Skin of body (tissue), 2 donors: ENCODE measurements around the gene BATF3. TPM values are rescaled to one million over a fixed set of nuclear protein-coding genes. Genes with fewer than 3 reads are reported as not detected.
"Not testable (repeated sequence)": the region's sequence is repeated elsewhere in the genome, so short reads cannot be mapped to it uniquely, and the experiment has no call there.

Source experiments
- DNase-seq: peaks from one replicate; lab custom pipeline; 2025; lab: John Stamatoyannopoulos, UW
- total RNA-seq: library from RNA; depleted of rRNA; stranded (reverse); fragments of >200 nt; gene quantifications from one replicate; pipeline ENCODE4 v1.2.3, GENCODE V29; 2014

The BATF3 gene, protein sequence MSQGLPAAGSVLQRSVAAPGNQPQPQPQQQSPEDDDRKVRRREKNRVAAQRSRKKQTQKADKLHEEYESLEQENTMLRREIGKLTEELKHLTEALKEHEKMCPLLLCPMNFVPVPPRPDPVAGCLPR
- 1.6 TPM for total RNA-seq

DNA sequence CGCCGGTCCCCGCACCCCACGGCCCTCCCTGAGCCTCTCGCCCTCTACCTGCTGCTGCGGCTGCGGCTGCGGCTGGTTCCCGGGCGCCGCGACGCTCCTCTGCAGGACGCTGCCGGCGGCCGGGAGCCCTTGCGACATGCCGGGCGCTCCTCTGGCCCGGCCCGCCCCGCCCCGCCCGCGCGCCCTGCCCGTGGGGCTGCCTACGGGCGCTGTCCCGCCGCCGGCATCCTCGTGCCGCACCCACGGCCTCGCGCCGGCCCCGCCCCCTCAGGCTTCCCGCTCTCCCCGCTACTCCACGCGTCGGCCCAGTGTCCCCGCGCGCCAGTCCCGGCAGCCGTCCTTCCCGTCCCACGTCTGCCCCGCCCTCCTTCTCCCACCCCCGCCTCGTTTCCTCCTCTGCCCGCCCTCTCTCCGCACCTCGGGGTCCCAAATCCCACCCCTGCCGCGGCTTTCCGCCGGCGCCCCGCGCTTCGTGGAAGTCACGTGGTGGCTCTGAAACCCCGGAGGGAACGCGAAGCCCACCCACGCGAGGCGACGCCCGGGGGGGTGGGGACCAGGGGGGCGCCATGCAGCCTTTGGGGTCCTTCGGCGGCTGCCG lies at the start of gene BATF3:
BATF3 (minus strand) TSS at position 216 of the 598 bp plus-strand sequence; CDS start at position 138, 78 bp downstream.
- no peak for DNase-seq

DNA sequence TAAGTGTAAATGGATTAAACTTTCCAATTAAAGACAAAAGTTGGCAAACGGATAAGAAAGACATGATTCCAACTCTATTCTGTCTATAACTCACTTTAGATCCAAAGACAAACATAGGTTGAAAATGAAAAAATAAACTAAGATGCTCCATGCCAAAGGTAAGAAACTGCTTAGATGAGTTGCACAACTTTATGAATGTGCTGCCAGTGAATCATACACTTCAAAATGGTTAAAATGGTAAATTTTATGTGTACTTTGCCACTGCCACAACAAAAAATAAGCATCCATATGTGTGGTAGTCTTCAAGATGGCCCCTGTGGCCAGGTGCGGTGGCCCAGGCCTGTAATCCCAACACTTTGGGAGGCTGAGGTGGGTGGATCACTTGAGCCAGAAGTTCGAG lies 46.9 kb upstream of the BATF3 start:
- no peak for DNase-seq

DNA sequence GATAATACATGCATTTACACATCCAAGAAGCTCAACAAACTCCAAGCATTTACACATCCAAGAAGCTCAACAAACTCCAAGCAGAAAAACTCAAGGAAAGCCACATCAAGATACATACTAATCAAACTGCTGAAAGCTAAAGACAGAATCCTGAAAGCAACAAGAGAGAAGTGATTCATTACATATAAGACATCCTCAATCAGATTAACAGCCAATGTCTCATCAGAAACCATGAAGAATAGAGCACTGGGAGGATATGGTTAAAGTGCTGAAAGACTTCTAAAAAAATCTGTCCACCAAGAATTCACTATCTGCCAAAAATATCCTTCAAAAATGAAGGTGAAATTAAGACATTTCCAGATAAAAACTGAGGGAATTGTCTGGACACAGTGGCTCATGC lies 45.7 kb upstream of the BATF3 start:
- DNase-seq = no peak

DNA sequence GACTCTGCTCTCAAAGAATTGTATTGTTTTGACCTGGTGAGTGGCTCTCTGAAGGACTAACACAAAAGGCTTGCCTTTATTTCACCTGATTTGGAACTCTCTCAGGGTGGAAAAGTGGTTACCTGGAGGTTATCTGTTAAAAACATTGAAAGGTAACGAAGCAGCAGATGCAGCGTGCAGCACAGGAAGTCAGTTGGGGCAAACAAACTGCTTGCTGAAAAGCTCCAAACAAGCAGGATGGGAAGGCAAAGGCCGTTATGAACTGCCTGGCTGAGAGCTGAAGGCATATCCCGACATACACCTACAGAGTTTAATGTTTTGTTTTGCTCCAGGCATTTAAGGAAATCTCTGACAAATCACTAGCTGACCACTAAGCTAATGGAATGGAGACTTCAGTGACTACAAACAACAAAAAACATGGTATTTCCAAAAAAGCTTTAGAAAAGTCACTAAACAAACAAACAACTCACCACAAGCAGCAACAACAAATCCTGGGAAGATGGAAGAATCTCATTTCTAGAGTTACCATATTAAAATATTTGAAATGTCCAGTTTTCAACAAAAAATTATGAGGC lies 44.3 kb upstream of the BATF3 start:
- DNase-seq = no peak

DNA sequence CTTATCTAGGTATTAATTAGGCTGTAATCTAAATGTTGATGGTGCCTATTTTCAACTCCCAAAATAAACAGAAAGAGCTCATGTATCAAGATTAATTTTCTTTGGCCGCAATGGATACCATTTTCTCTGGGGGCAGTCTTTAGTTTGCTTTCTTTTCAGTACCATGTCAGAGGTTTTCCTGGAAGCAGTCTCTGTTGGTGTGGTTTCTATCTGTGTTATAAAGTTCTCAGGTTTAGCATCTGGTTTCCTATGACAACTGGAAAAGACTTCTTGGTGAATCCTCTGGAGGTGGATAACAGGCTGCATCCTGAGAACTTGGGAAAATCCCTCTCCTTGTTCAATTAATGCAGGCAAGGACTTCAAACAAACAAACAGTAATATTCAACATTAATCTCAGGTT lies 38.7 kb upstream of the BATF3 start:
- no peak for DNase-seq

DNA sequence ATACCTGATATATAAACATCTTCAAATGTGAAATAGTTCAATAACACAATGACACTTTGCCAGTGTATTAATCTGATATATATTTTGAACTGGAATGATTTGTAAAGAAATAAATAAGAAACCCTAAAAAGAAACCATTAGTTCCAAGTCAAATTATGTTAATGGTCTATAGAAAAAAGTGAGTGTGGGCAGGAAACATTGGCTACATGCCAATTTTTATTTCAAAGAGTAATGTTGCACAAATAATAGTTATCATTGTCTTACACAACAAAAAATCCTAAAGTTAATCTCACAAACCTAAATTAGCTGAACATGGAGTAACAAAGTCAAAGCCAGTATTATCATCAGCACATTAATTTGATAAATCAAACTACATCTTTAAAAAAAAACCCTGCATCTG lies 37.9 kb upstream of the BATF3 start:
- DNase-seq = no peak

DNA sequence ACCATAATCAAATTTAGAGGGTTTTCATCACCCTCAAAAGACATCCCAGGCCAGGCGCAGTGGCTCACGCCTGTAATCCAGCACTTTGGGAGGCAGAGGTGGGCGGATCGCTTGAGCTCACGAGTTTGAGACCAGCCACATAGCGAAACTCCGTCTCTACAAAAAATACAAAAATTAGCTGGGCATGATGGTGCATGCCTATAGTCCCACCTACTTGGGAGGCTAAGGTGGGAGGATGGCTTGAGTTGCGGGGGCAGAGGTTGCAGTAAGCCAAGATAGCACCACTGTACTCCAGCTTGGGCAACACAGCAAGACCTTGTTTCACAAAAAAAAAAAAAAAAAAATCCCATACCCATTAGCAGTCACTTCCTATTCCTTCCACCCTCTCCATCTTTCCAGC lies 33.5 kb upstream of the BATF3 start:
- DNase-seq = no peak

DNA sequence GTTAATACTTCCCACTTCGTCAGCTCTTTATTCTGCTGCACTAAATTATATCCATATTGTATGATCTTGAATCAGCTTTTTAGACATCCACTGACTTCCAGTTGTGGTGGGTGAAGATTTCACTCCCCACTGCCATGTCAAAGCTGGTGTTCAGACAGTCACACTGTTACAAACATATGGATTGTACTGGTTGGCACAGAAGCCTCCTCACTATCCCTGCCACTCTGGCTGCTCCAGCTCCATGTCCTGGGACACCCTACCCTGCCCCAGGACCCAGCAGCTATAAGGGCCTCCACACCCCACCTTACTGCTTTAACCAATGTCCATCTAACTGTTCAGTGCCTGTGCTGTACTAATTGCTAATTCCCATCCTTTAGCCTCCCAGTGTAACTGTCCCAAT lies 32.0 kb upstream of the BATF3 start:
- DNase-seq = no peak

DNA sequence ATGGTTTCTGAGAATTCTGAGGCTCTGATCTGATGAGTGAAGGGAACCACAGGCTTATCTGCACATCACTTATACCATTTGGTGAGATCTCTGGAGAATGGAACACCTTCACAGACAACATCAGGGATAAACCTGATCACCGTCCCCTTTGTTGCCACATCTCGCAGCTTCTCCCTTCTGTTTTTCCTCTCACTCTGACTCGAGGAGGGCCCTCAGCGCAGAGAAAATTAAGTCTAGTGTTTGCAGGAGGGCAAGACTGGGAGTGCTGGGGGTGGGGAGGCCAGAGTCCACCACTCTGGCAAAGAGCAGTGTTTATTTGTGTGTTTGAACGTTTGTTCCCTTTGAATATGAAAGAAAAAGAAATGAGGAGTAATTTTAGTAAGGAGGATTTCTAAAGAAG lies 29.0 kb upstream of the BATF3 start:
- no peak for DNase-seq

DNA sequence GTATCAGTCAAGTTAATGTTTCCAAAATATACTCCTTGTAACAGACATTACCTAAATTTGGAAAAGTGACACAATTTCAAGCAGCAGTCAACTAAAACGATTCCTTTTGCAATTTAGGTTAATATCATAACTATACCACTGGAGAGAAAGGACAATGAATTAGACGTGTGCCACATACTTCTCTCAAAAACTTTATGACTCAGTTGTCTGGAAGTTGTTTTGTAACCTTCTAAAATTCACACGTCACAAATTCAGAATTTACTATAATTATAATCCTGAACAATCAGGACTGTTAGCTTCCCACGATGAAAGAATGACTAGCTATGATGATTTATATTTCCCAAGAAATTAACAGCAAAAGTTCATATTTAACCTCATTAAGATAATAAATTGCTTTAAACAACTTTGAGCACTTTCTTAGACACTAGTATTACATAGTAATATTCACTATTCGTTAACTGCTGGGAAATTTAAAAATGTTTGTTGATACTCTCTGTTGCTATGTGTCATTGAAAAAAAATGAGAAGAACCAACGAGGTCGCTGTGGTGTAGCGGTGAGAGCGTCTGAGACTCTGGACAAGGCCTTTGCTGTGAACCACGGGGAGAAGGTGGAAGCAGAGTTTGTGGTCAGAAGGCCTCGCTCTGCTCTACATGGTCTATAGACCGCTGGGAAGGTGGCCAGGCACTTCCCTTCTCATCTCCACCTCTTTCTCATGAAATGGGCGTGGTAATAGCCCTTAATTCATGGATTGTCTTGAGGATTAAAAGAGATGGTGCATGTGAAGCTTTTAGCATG lies 27.9 kb upstream of the BATF3 start:
- no peak for DNase-seq

DNA sequence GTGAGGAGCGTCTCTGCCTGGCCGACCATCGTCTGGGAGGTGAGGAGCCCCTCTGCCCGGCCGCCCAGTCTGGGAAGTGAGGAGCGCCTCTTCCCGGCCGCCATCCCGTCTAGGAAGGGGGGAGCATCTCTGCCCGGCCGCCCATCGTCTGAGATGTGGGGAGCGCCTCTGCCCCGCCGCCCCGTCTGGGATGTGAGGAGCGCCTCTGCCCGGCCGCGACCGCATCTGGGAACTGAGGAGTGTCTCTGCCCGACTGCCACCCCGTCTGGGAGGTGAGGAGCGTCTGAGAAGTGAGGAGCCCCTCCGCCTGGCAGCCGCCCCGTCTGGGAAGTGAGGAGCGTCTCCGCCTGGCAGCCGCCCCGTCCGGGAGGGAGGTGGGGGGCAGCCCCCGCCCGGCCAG lies 25.0 kb upstream of the BATF3 start:
- DNase-seq = not testable (repeated sequence)

DNA sequence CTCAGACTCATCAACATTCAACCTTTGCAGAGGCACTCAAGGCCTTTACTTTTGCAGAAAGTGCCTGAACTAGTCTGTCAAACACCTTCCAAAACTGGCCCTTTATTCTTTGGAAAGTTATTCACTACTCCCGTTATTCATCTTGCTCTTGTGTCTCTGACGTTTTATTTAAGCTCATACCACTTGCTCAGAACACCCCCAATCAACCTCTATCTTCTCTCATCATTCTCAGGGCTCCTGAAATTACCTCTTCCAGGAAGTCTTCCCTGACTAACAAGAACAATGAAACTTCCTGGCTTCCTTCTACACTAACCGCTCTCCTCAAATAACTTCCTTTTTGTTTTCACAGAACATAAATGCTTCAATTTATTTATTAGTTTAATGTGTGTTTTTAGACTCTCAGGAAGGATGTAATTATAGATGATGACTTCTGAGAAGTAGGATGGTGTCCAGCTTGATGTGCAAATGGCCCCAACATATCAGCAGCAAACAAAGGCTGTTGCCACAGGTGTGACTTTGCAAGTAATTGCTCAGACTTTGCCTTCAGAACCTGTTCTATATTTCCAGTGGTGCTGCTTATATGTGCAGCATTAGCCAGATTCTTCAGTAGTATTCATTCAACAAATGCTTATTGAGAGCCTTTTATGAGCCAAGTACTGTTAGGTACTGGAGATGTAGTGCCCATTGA lies 22.8 kb upstream of the BATF3 start:
- DNase-seq = no peak

DNA sequence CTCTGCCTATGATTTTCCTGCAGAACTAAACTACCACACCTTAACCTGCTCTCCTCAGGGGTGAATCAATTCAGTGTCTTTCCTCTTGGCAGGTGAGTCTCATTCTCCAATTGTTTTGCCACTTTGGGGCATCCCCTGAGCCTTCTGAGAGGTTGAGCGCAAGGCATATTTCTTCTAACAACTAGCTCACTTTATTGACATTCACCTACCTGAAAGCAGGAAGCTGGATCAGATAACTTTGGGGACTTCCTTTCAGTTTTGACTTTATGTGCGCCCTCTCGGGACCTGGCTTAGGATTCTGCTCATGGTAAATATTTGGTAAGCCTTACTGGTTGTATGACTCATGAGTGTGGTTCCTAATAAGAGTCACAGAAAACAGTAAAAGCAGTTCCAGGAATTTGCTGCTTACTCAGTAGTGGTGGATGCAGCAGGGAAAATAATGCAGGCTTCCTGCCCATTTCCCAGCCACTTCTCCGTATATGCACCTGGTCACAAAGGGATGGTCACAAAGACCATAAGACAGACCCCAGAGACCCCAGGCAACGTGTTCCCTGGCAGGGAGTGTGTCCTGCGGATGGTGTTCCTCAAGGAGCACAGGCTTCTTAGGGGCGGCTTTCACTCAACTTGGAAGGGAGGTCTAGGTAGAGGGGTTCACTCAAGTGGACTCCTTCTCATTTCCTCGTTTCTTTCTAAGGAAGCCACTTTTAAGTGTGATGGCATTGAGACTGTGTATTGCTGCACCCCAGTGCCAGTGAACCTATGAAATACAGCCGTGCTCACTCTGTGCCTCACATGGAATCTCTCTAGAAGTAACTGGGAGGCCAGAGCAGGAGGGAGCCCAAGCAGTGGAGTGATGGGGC lies 22.0 kb upstream of the BATF3 start:
- DNase-seq = no peak

DNA sequence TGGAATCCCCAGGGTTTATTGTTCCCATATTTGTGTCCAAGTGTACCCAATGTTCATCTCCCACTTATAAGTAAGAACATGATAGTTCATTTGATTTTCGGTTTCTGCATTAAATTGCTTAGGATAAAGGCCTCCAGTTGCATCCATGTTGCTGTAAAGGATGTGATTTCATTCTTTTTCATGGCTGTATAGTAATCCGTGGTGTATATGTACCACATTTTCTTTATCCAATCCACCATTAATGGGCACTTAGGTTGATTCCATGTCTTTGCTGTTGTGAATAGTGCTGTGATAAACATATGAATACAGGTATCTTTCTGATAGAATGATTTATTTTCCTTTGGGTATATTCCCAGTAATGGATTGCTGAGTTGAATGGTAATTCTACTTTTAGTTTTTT lies 20.0 kb upstream of the BATF3 start:
- DNase-seq = no peak

DNA sequence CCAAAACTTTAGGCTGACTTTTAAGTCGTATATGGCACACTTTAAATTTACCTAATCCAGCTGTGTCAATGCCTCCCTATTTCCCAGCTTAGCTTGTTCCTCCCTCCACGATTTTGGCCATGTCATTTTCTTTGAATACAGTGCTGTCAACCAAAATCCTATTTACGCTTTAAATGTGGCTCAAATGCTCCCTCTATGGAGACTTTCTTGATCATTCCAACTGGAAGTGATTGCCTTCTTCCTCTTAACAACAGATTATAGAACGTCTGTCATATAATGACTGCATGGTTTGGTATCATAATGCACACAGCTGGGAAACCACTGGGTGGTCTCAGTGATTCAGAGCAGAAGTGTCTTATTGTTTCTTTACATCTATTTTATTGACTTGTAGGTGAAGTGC lies 18.9 kb upstream of the BATF3 start:
- DNase-seq = peak; percentile 19

DNA sequence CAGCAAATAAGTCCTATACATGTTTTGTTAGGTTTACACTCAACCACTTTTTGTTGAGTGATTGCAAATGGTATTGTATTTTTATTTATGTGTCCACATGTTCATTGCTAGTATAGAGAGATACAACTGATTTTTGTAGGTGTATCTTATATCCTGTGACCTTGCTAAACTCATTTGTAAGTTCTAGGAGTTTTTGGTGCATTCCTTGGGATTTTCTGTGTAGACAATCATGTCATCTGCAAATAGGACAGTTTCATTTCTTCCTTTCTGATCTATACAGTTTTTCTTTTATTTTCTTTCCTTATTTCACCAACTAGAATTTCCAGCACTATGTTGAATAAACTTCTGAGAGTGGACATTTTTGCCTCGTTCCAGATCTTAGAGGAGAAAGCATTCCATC lies 16.5 kb upstream of the BATF3 start:
- DNase-seq = no peak

DNA sequence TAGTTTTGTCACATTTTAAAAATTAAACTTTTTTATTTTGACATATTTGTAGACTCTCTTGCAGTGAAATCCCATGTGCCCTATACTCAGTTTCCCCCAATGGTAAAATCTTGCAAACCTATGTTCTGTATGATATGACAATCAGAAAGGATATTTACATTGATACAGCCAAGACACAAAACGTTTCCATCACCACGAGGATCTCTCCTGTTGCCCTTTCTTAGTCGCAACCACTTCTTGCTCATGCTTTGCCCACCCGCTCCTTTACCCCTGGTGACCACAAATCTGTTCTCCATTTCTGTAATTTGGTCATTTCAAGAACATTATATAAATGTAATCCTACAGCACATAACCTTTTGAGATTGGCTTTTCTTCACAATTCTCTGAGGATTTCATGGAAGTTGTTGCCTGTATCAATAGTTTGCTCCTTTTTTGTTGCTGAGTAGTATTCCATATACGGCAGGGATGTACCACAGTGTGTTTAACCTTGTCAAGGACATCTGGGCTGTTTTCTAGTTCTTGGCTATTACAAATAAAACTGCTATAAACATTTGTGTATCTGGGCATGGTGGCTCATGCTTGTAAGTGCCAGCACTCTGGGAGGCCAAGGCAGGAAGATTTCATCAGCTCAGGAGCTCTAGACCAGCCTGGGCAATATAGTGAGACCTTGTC lies 14.0 kb upstream of the BATF3 start:
- DNase-seq = no peak

DNA sequence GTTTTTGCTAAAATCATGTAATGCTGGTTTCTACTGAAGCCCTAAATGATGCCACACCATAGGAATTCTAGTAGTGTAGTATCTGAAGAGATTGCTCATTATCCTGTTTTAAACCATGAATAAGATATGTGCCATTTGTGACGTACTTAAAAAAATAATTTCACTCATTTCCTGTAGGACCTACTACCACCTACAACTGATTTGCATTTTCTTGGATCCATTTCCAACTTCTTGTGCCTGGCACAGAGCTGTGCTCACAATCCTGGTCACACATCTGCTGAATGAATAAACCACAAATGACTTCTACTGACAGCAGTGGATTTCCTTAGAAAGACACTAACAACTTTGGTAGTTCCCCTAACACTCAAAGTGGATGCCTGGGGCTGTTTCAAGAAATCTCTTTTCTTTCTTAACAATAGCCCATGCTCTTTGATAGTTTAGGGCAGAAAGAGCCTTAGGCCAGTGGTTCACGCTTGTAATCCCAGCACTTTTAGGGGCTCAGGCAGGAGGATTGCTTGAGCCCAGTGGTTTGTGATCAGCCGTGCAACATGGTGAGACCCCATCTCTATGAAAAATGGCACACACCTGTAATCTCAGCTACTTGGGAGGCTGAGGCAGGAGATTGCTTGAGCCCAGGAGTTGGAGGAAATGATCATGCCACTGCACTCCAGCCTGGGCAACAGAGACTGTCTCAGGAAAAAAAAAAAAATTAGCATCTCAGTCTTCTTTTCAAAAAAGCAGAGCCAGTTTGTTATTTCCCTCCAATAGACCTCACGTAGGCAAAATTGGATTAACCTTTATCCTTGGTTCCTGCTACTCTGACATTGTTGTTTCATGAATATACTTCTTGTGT lies 13.0 kb upstream of the BATF3 start:
- no peak for DNase-seq

DNA sequence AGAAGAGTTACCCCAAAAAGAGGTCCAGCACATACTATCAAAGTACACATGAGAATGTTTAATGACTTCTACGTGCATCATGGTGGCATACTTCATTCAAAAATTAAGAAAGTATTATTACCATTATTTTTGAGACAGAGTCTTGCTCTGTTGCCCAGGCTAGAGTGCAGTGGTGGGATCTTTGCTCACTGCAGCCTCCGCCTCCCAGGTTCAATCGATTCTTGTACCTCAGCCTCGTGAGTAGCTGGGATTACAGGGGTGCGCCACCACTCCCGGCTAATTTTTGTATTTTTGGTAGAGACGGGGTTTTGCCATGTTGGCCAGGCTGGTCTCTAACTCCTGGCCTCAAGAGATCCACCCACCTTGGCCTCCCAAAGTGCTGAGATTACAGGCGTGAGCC lies 12.3 kb upstream of the BATF3 start:
- not testable (repeated sequence) for DNase-seq

DNA sequence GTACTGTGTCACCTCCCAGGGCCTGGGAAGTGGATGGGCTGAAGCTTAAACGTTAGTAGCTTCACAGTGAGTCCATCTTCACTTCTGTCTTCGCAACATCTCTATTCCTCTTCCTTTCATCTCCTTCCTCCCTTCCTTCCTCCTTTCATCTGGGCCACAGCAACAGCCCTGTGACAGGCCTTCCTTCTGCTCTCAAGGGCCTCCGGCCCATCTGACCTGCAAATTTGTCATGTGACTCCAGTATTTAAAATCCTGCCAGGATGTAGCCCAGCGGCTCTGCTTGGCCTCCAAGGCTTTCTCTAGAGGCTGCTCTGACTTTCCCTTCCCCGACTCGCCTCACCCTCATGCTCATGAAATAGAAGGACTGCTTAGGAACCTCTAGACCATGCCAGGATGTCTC lies 10.9 kb upstream of the BATF3 start:
- DNase-seq = no peak
